NB4 (cell line): ENCODE measurements around the gene EPN3.

ENCODE experiments used
- DNase-seq: peaks from one replicate; pipeline ENCODE4 v3.0.0; 2010; ENCODE audit warnings: low read depth
- H3K4me3 ChIP-seq: one replicate; pipeline ENCODE4 v1.5.1; 2011; ENCODE audit warnings: mild to moderate bottlenecking, low read depth, low read length, moderate library complexity
- CTCF ChIP-seq: IDR thresholded peaks from one replicate; pipeline ENCODE4 v1.5.1; 2012; ENCODE audit warnings: low read depth, low read length
- MYC ChIP-seq: IDR thresholded peaks from 2 replicates; pipeline ENCODE4 v1.6.1; 2011; ENCODE audit warnings: low read depth, low read length
- POLR2A ChIP-seq: IDR thresholded peaks from 2 replicates; pipeline ENCODE4 v1.6.1; 2011; ENCODE audit warnings: mild to moderate bottlenecking; ENCODE audit not compliant: insufficient read length; ENCODE audit errors: extremely low read depth
- TF ChIP-seq, protein P1 (sequence below): IDR thresholded peaks from 2 replicates; pipeline ENCODE4 v1.6.1; 2011; ENCODE audit warnings: low read depth, low read length

The EPN3 gene

GRCh38 chr17:50488880-50489279 lies 43.7 kb upstream of the EPN3 start:
- DNase-seq, result no peak
- H3K4me3 ChIP-seq, result no peak overlapping the region
- TF ChIP-seq CTCF (no peak), POLR2A (no peak), MYC (no peak)
- TF ChIP-seq, protein P1, sequence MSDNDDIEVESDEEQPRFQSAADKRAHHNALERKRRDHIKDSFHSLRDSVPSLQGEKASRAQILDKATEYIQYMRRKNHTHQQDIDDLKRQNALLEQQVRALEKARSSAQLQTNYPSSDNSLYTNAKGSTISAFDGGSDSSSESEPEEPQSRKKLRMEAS, result no peak

- no peak overlapping the region for H3K4me3 ChIP-seq
- TF ChIP-seq MYC (no peak), CTCF (no peak), POLR2A (no peak)
- TF ChIP-seq, protein P1, result no peak
- no peak for DNase-seq
Observed at GRCh38 chr17:50491505-50491904, 41.0 kb upstream of the EPN3 start.

DNA sequence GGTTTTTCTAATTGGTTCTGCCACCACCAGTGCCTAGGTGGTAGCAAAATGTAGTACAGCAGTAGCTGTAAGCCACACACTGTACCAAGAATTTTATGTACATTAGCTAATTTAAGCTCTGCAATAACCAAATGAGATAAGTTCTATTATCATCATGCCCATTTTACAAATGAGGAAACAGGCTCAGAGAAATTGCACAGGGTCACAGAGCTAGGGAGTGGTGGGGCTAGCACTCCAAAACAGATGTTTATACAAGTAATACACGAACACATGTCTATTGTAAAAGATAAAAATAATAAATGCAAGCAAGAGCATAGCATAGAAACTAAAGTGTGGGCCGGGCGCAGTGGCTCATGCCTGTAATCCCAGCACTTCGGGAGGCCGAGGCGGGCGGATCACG lies 40.3 kb upstream of the EPN3 start:
- TF ChIP-seq MYC, result no peak
- no peak for TF ChIP-seq POLR2A
- no peak for TF ChIP-seq CTCF
- TF ChIP-seq, protein P1, result no peak
- no peak overlapping the region for H3K4me3 ChIP-seq
- DNase-seq, result no peak

- no peak for DNase-seq
Observed at GRCh38 chr17:50493744-50494143, 38.8 kb upstream of the EPN3 start.

DNA sequence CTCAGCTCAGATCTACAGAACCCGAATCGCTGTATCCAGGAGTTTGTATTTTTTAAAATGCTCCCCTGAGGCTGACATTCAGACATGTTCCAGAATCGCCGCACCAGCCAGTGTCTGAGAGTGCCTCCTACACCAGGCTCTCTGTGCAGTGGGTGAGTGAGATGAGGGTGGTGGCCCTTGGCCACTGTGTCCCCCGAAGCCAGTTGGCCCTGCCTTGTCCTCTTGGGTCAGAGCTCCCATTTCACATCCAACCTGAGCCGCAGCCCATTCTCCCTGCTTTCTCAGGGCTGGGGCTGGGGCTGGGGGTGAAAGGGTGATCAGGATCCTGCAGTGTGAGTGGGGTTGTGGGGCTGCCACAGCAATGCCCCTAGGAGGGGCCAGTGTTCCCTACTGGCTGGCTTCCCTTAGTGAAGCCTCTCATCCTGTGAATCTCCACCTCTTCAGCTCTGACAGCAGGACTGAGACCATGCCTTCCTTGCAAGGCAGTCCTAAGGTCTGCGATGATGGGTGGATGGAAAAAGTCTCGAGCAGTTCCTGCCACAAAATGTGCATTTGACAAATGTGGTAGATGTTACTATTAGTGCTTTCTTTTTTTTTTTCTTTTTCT lies 37.2 kb upstream of the EPN3 start:
- H3K4me3 ChIP-seq, result no peak overlapping the region
- DNase-seq, result no peak
- TF ChIP-seq POLR2A, result no peak
- no peak for TF ChIP-seq CTCF
- TF ChIP-seq, protein P1, result no peak
- no peak for TF ChIP-seq MYC

More at GRCh38 chr17:50493744-50494143, 38.8 kb upstream of the EPN3 start:
- TF ChIP-seq POLR2A, result no peak
- TF ChIP-seq, protein P1, result no peak
- no peak overlapping the region for H3K4me3 ChIP-seq

DNA sequence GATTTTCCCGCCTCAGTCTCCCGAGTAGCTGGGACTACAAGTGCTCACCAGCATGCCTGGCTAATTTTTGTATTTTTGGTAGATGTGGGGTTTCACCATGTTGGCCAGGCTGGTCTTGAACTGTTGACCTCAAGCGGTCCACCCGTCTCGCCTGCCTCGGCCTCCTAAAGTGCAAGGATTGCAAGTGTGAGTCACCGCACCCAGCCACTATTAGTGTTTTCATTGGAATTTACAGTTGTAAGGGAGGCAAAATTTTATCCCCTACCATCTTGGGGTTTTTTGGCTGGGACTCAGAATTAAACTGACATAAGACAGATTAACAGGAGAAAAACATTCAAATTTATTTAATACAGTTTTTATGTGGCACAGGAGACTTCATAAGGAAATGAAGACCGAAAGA lies 36.6 kb upstream of the EPN3 start:
- TF ChIP-seq POLR2A (no peak), CTCF (no peak), MYC (no peak)
- TF ChIP-seq, protein P1, result no peak
- H3K4me3 ChIP-seq, result no peak overlapping the region
- no peak for DNase-seq
